Keratinocyte (primary cell): Measurements from ENCODE around the gene PRIMPOL. TPM values are rescaled to one million over a fixed set of nuclear protein-coding genes. Genes with fewer than 3 reads are reported as not detected.

Experiments used
- DNase-seq: peaks from one replicate; pipeline ENCODE4 v3.0.0-alpha.2; 2011; ENCODE audit warnings: low read depth, missing footprints, low spot score
- FAIRE-seq: peaks from 2 replicates; lab custom pipeline; 2011; peaks lifted over from hg19 to GRCh38; lab: Jason Lieb, UNC
- H2AFZ ChIP-seq: 2 replicates; pipeline ENCODE4 v1.6.0; 2012; ENCODE audit warnings: low read length, control low read depth, inconsistent platforms; ENCODE audit not compliant: control insufficient read depth
- H3K27ac ChIP-seq: 2 replicates; pipeline ENCODE4 v1.5.1; 2011; ENCODE audit warnings: low read length; ENCODE audit not compliant: control insufficient read depth, insufficient read depth
- H3K27me3 ChIP-seq: 3 replicates; pipeline ENCODE4 v1.6.0; 2011; ENCODE audit warnings: low read length; ENCODE audit not compliant: control insufficient read depth, insufficient read depth; ENCODE audit errors: extremely low read depth
- H3K36me3 ChIP-seq, 2 experiments: 2 replicates in 1 of 2; 3 replicates in 1 of 2; pipeline ENCODE4 v1.5.1; 2011; ENCODE audit warnings: low read length in 2 of 2, mild to moderate bottlenecking in 1 of 2; ENCODE audit not compliant: control insufficient read depth in 2 of 2, insufficient read depth in 2 of 2; ENCODE audit errors: extremely low read depth in 1 of 2
- H3K4me1 ChIP-seq: 3 replicates; pipeline ENCODE4 v1.5.1; 2011; ENCODE audit warnings: low read length; ENCODE audit not compliant: control insufficient read depth, insufficient read depth; ENCODE audit errors: extremely low read depth
- H3K4me2 ChIP-seq: 3 replicates; pipeline ENCODE4 v1.6.0; 2011; ENCODE audit warnings: low read depth, low read length; ENCODE audit not compliant: control insufficient read depth, insufficient read depth; ENCODE audit errors: extremely low read depth
- H3K4me3 ChIP-seq, 3 experiments: fragments of 200-600 bp in 1 of 3; sonication (generic) in 1 of 3; 2 replicates in 2 of 3; 3 replicates in 1 of 3; pipeline ENCODE4 v1.5.1; 2011 to 2016; ENCODE audit warnings: low read length in 3 of 3, mild to moderate bottlenecking in 3 of 3, control low read depth in 2 of 3, inconsistent platforms in 1 of 3, low read depth in 1 of 3, mixed read lengths in 1 of 3, mixed run types in 1 of 3, moderate library complexity in 1 of 3; ENCODE audit not compliant: control insufficient read depth in 2 of 3, insufficient read depth in 2 of 3; ENCODE audit errors: extremely low read depth in 1 of 3
- H3K79me2 ChIP-seq: 2 replicates; pipeline ENCODE4 v1.6.0; 2012; ENCODE audit warnings: low read length; ENCODE audit not compliant: control insufficient read depth, insufficient read depth
- H3K9ac ChIP-seq: 3 replicates; pipeline ENCODE4 v1.6.0; 2011; ENCODE audit warnings: low read length; ENCODE audit not compliant: control insufficient read depth, insufficient read depth; ENCODE audit errors: extremely low read depth
- H3K9me1 ChIP-seq: 3 replicates; pipeline ENCODE4 v1.6.0; 2011; ENCODE audit warnings: low read length; ENCODE audit not compliant: control insufficient read depth, insufficient read depth; ENCODE audit errors: extremely low read depth
- H3K9me3 ChIP-seq: 2 replicates; pipeline ENCODE4 v1.5.1; 2012; ENCODE audit warnings: low read depth, low read length; ENCODE audit not compliant: control insufficient read depth
- H4K20me1 ChIP-seq: 3 replicates; pipeline ENCODE4 v1.6.0; 2011; ENCODE audit warnings: low read length; ENCODE audit not compliant: control insufficient read depth, insufficient read depth; ENCODE audit errors: extremely low read depth
- CTCF ChIP-seq, 3 experiments: IDR thresholded peaks in 1 of 3; conservative IDR thresholded peaks in 1 of 3; optimal IDR thresholded peaks in 1 of 3; 2 replicates in 2 of 3; 3 replicates in 1 of 3; pipeline versions ENCODE3 to v1.5.1; 2011; ENCODE audit warnings: low read length in 3 of 3, mild to moderate bottlenecking in 3 of 3, moderate library complexity in 2 of 3, control low read depth in 1 of 3, inconsistent platforms in 1 of 3; ENCODE audit not compliant: insufficient read depth in 2 of 3; ENCODE audit errors: extremely low read depth in 1 of 3
- EZH2 ChIP-seq: IDR thresholded peaks from one replicate; pipeline ENCODE4 v1.6.1; 2012; ENCODE audit warnings: inconsistent platforms, mild to moderate bottlenecking, low read length, moderate library complexity
- dilution Hi-C: fragments of 300-500 bp; cut with MboI; formaldehyde crosslinking; loops from one replicate; pipeline ENCODE4 v1.7.0; 2020; ENCODE audit warnings: low sequenced_read_pairs; ENCODE audit not compliant: extremely low pct_ligation_motif_present
- polyA plus RNA-seq, 5 experiments: library from polyadenylated mRNA; depleted of rRNA in 3 of 5; stranded (reverse) in 3 of 5; stranded (forward) in 1 of 5; unstranded in 1 of 5; fragments of >200 nt; gene quantifications; 1 replicate in 1 of 5; 2 replicates in 3 of 5; 3 replicates in 1 of 5; pipeline versions ENCODE4 v1.2.1 to v1.2.3, GENCODE V29; 2011 to 2012; ENCODE audit warnings: missing spikeins in 2 of 5, low read depth in 1 of 5, low replicate concordance in 1 of 5

Gene PRIMPOL
- polyA plus RNA-seq, 1 donor (not counting 4 experiments of a cell fraction or from before 2014, with no cell fraction given): 22.8 TPM

GRCh38 chr4:184681916-184682315 lies 32.4 kb downstream of the PRIMPOL start:
- DNase-seq (no peak), FAIRE-seq (no peak)
- no peak for TF ChIP-seq CTCF (optimal IDR thresholded peaks at IDR 0.05 in 1 of 3, IDR thresholded peaks at IDR 0.05 in 1 of 3, conservative IDR thresholded peaks at IDR 0.05 in 1 of 3; ENCODE audit: extremely low read depth in 1 of 3, insufficient read depth in 2 of 3, low read length in 3 of 3)
- TF ChIP-seq EZH2: no peak
- Histone ChIP-seq H3K4me3 (no peak overlapping the region), H3K9me1 (no peaks in the 10 kb centered on the region), H3K9ac (no peak overlapping the region), H3K4me2 (no peak overlapping the region), H3K9me3 (no peaks in the 10 kb centered on the region), H4K20me1 (no peaks in the 10 kb centered on the region), H3K36me3 (peaks cover 0 to 2% of the 10 kb centered on the region in 2 experiments), H3K4me1 (peaks cover 18% of the 10 kb centered on the region), H2AFZ (no peak overlapping the region), H3K27me3 (no peaks in the 10 kb centered on the region), H3K27ac (no peak overlapping the region), H3K79me2 (no peaks in the 10 kb centered on the region)
- dilution Hi-C loops: no loop called here

- no peak overlapping the region for H3K4me3 ChIP-seq
- FAIRE-seq: peak; percentile 5
- dilution Hi-C loops: no loop called here
- no peak for DNase-seq
- H4K20me1 ChIP-seq: no peaks in the 10 kb centered on the region
- no peaks in the 10 kb centered on the region for H3K79me2 ChIP-seq
- H3K27me3 ChIP-seq: no peaks in the 10 kb centered on the region
- H3K9me1 ChIP-seq: no peaks in the 10 kb centered on the region
- peak overlapping the region; percentile 43 for H2AFZ ChIP-seq
- no peak overlapping the region for H3K9ac ChIP-seq
- H3K9me3 ChIP-seq: no peaks in the 10 kb centered on the region
- H3K36me3 ChIP-seq: peaks cover 0 to 2% of the 10 kb centered on the region in 2 experiments
- H3K4me1 ChIP-seq: peaks cover 35% of the 10 kb centered on the region
- H3K4me2 ChIP-seq: peak overlapping the region; percentile 4
- H3K27ac ChIP-seq: no peak overlapping the region
- TF ChIP-seq CTCF (optimal IDR thresholded peaks at IDR 0.05 in 1 of 3, IDR thresholded peaks at IDR 0.05 in 1 of 3, conservative IDR thresholded peaks at IDR 0.05 in 1 of 3; ENCODE audit: extremely low read depth in 1 of 3, insufficient read depth in 2 of 3, low read length in 3 of 3) (no peak), EZH2 (no peak)
Measured at GRCh38 chr4:184684491-184685189, 35.1 kb downstream of the PRIMPOL start.
